SJSA1 (cell line): Measurements from ENCODE around the gene MYH7B. TPM values are rescaled to one million over a fixed set of nuclear protein-coding genes. Genes with fewer than 3 reads are reported as not detected.

ENCODE experiments used
- DNase-seq, 2 experiments: peaks; one replicate each; pipeline ENCODE4 v3.0.0-alpha.2; 2015 to 2020; ENCODE audit warnings: low spot score in 2 of 2, low read depth in 1 of 2
- H3K27ac ChIP-seq: fragments of 250-450 bp; sonication (Bioruptor Pico); 2 replicates; pipeline ENCODE4 v1.5.1; 2020; ENCODE audit warnings: mild to moderate bottlenecking, moderate library complexity
- H3K27me3 ChIP-seq: fragments of 250-450 bp; sonication (Bioruptor Pico); replicated peaks from 2 replicates; pipeline ENCODE4 v1.5.1; 2020; ENCODE audit warnings: mild to moderate bottlenecking, moderate library complexity
- H3K36me3 ChIP-seq: fragments of 250-450 bp; sonication (Bioruptor Pico); 2 replicates; pipeline ENCODE4 v1.5.1; 2020; ENCODE audit warnings: mild to moderate bottlenecking
- H3K4me1 ChIP-seq: fragments of 250-450 bp; sonication (Bioruptor Pico); replicated peaks from 2 replicates; pipeline ENCODE4 v1.6.1; 2021; ENCODE audit warnings: mild to moderate bottlenecking
- H3K4me3 ChIP-seq: fragments of 250-450 bp; sonication (Bioruptor Pico); 2 replicates; pipeline ENCODE4 v1.5.1; 2020; ENCODE audit warnings: mild to moderate bottlenecking
- H3K9me3 ChIP-seq: fragments of 250-450 bp; sonication (Bioruptor Pico); replicated peaks from 2 replicates; pipeline ENCODE4 v1.5.1; 2020; ENCODE audit warnings: mild to moderate bottlenecking
- total RNA-seq: library from RNA; depleted of rRNA; stranded (reverse); fragments of >200 nt; shearing (Covaris generic); gene quantifications from 2 replicates; pipeline ENCODE4 v1.2.3, GENCODE V29; 2014; rRNA removed

The MYH7B gene
- total RNA-seq, 1 experiment from 2014 or later, result not detected

- Histone ChIP-seq H3K4me3 (no peak overlapping the region), H3K4me1 (no peaks in the 10 kb centered on the region), H3K36me3 (peaks cover 100% of the 10 kb centered on the region), H3K27me3 (no peaks in the 10 kb centered on the region), H3K9me3 (no peaks in the 10 kb centered on the region), H3K27ac (no peak overlapping the region)
- DNase-seq, result no peak
Observed at GRCh38 chr20:35004749-35005462, 49.2 kb downstream of the MYH7B start.

Other genes starting within 250 kb of the MYH7B start
- gene NCOA6, start 130.2 kb upstream of the MYH7B start, total RNA-seq, result 4.7 TPM in 2 replicates
- gene GGT7, start 83.0 kb upstream of the MYH7B start, total RNA-seq, result 1.5 and 3.9 TPM in 2 replicates
- gene ACSS2, start 79.3 kb upstream of the MYH7B start, total RNA-seq, result 26.1 and 27.0 TPM in 2 replicates
- 91.2 and 95.5 TPM in 2 replicates for gene GSS, start 62 bp upstream of the MYH7B start, total RNA-seq
- 25.3 and 36.8 TPM in 2 replicates for gene TRPC4AP, start 136.9 kb downstream of the MYH7B start, total RNA-seq
- 12.1 and 19.1 TPM in 2 replicates for gene EDEM2, start 191.5 kb downstream of the MYH7B start, total RNA-seq
- gene PROCR, start 216.2 kb downstream of the MYH7B start, total RNA-seq, result 20.4 and 22.0 TPM in 2 replicates